ENCODE measurements around the gene KPNA6.
"Not testable (repeated sequence)": the region's sequence is repeated elsewhere in the genome, so short reads cannot be mapped to it uniquely, and the experiment has no call there.

Gene KPNA6

GRCh38 chr1:32107742-32108661 is at the start of gene KPNA6:
TSS of gene KPNA6 (plus strand) at chr1:32108056. CDS start at chr1:32108131, 75 bp downstream.
- in situ Hi-C loops (cut with MboI; ENCODE audit: low sequenced_read_pairs, unreplicated experiment), result no loop called here
- TF ChIP-seq CTCF (IDR thresholded peaks at IDR 0.05; ENCODE audit: borderline replicate concordance, control extremely low read depth, extremely low read depth, insufficient read depth, missing control alignments), result no peak
- DNase-seq (ENCODE audit: low spot score), result peak; percentile 85

GRCh38 chr1:32060914-32061313 is 46.9 kb upstream of the KPNA6 start:
- no peak for TF ChIP-seq CTCF (IDR thresholded peaks at IDR 0.05; ENCODE audit: borderline replicate concordance, control extremely low read depth, extremely low read depth, insufficient read depth, missing control alignments)
- no peak for DNase-seq (ENCODE audit: low spot score)
- in situ Hi-C loops (cut with MboI; ENCODE audit: low sequenced_read_pairs, unreplicated experiment), result no loop called here

- no peak for DNase-seq (ENCODE audit: low spot score)
- in situ Hi-C loops (cut with MboI; ENCODE audit: low sequenced_read_pairs, unreplicated experiment), result no loop called here
- no peak for TF ChIP-seq CTCF (IDR thresholded peaks at IDR 0.05; ENCODE audit: borderline replicate concordance, control extremely low read depth, extremely low read depth, insufficient read depth, missing control alignments)
Observed at GRCh38 chr1:32062867-32063230, 45.0 kb upstream of the KPNA6 start.

DNA sequence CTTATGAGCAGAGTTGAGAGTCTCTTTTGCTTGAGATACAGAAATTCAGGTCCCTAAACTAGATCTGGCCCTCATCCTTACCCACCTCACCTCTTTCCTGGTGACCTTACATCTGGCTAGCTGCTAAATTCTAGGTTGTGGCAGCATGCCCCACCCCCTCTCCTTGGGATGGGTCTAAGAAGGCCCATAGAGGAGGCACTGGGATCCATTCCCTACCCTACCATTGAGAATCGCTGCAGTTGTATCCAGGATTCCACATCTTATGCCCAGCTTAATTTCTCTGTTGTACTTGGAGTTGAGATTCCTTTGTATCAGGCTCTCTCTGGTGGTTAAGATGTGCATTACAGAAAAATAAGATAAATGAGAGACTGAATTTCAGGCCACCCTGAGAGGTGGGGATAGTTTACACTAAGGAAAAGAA is 44.6 kb upstream of the KPNA6 start:
- DNase-seq (ENCODE audit: low spot score), result peak; percentile 59
- in situ Hi-C loops (cut with MboI; ENCODE audit: low sequenced_read_pairs, unreplicated experiment), result no loop called here
- peak; percentile 39 for TF ChIP-seq CTCF (IDR thresholded peaks at IDR 0.05; ENCODE audit: borderline replicate concordance, control extremely low read depth, extremely low read depth, insufficient read depth, missing control alignments)

DNA sequence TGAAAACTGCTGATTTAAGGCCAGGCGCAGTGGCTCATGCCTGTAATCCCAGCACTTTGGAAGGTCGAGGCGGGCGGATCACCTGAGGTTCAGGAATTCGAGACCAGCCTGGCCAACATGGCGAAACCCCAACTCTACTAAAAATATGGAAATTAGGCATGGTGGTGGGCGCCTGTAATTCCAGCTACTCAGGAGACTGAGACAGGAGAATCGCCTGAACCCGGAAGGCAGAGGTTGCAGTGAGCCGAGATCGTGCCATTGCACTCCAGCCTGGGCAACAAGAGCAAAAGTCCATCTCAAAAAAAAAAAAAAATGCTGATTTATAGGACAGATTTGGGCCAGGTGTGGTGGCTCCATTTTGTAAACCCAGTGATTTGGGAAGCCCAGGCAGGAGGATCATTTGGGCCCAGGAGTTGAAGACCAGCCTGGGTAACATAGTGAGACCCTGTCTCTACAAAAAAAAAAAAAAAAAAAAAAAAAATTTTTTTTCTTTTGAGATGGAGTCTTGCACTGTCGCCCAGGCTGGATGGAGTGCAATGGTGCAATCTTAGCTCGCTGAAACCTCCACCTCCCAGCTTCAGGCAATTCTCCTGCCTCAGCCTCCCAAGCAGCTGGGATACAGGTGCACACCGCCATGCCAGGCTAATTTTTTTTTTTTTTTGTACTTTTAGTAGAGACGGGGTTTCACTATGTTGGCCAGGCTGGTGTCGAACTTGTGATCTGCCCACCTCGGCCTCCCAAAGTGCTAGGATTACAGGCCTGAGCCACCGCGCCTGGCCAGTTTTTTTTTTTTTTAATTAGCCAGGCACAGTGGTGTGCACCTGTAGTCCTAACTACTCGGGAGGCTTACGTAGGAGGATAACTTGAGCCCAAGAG is 42.0 kb upstream of the KPNA6 start:
- in situ Hi-C loops (cut with MboI; ENCODE audit: low sequenced_read_pairs, unreplicated experiment); DNase-seq (ENCODE audit: low spot score): not testable (repeated sequence)

GRCh38 chr1:32066489-32066873 is 41.4 kb upstream of the KPNA6 start:
- TF ChIP-seq CTCF (IDR thresholded peaks at IDR 0.05; ENCODE audit: borderline replicate concordance, control extremely low read depth, extremely low read depth, insufficient read depth, missing control alignments), result no peak
- in situ Hi-C loops (cut with MboI; ENCODE audit: low sequenced_read_pairs, unreplicated experiment), result no loop called here
- peak; percentile 41 for DNase-seq (ENCODE audit: low spot score)

All from GM13976 (cell line).